HCT116 (cell line): ENCODE measurements around the gene NOX3. TPM values are rescaled to one million over a fixed set of nuclear protein-coding genes. Genes with fewer than 3 reads are reported as not detected.
"Not testable (repeated sequence)": the region's sequence is repeated elsewhere in the genome, so short reads cannot be mapped to it uniquely, and the experiment has no call there.

Source experiments
- ATAC-seq: fragments of 200-7000 bp; cut with Tn5 transposase; 2 replicates; pipeline ENCODE4 v1.9.1; 2020; ENCODE audit warnings: mild to moderate bottlenecking, moderate library complexity
- BruUV-seq: library from RNA; stranded (reverse); fragments of 400-500 nt; replicated peaks from 2 replicates; lab custom pipeline; 2021; lab: Mats Ljungman, UMichigan
- CTCF ChIA-PET: fragments of 300-600 bp; sonication (Branson Sonifier 250); formaldehyde crosslinking; loops from one replicate; lab custom pipeline; 2021; ENCODE audit warnings: antibody characterized with exemption; lab: Charles Lee
- POLR2A ChIA-PET: fragments of 300-600, 350-600 bp; sonication (Branson Sonifier 250); formaldehyde crosslinking; loops from one replicate; lab custom pipeline; 2021; ENCODE audit warnings: antibody characterized with exemption; lab: Charles Lee
- RAD21 ChIA-PET, 2 experiments: fragments of 300-600 bp; sonication (Branson Sonifier 250); formaldehyde crosslinking; loops; one replicate each; lab custom pipeline; 2023; ENCODE audit warnings: low total read pairs in 2 of 2; ENCODE audit not compliant: uncharacterized antibody in 2 of 2, unreplicated experiment in 2 of 2, low non-redundant PET in 1 of 2; lab: Charles Lee
- DNase-seq: peaks from one replicate; pipeline ENCODE4 v3.0.0-alpha.2; 2010; ENCODE audit warnings: low read depth, low spot score
- H2AFZ ChIP-seq: fragments of 200-600 bp; shearing (Covaris generic), sonication (generic); 2 replicates; pipeline ENCODE4 v1.6.1; 2017; ENCODE audit warnings: low read depth, mixed run types, mixed read lengths, antibody characterized with exemption, low read length; ENCODE audit not compliant: poor library complexity, severe bottlenecking
- H3K27ac ChIP-seq: 2 replicates; pipeline ENCODE4 v1.5.1; 2012; ENCODE audit warnings: low read depth, low read length
- H3K27me3 ChIP-seq: fragments of 200-600 bp; sonication (generic); 2 replicates; pipeline ENCODE4 v1.6.1; 2016; ENCODE audit warnings: mixed run types, low read length, mixed read lengths; ENCODE audit not compliant: insufficient read depth
- H3K36me3 ChIP-seq, 2 experiments: fragments of 200-500 bp in 1 of 2; fragments of 200-600 bp in 1 of 2; sonication (Bioruptor generic) in 1 of 2; sonication (generic) in 1 of 2; 2 replicates each; pipeline versions ENCODE4 v1.5.1 to v1.6.1; 2014 to 2016; ENCODE audit warnings: low read length in 2 of 2, inconsistent platforms in 1 of 2, mixed read lengths in 1 of 2, mixed run types in 1 of 2; ENCODE audit not compliant: insufficient read depth in 2 of 2, control insufficient read depth in 1 of 2
- H3K4me1 ChIP-seq, 2 experiments: fragments of 200-600 bp in 1 of 2; sonication (generic) in 1 of 2; 2 replicates each; pipeline versions ENCODE4 v1.5.1 to v1.6.1; 2012 to 2017; ENCODE audit warnings: low read length in 2 of 2, inconsistent platforms in 1 of 2, mild to moderate bottlenecking in 1 of 2, mixed read lengths in 1 of 2, mixed run types in 1 of 2, moderate library complexity in 1 of 2; ENCODE audit not compliant: insufficient read depth in 2 of 2, control insufficient read depth in 1 of 2
- H3K4me2 ChIP-seq: fragments of 200-600 bp; sonication (generic); 2 replicates; pipeline ENCODE4 v1.6.1; 2017; ENCODE audit warnings: mixed run types, low read length, mixed read lengths
- H3K4me3 ChIP-seq, 2 experiments: fragments of 200-600 bp in 1 of 2; sonication (generic) in 1 of 2; replicated peaks in 1 of 2; 2 replicates each; pipeline ENCODE4 v1.5.1; 2011 to 2016; ENCODE audit warnings: low read length in 2 of 2, control low read depth in 1 of 2, low read depth in 1 of 2, mild to moderate bottlenecking in 1 of 2, mixed read lengths in 1 of 2, mixed run types in 1 of 2
- H3K79me2 ChIP-seq: fragments of 200-600 bp; sonication (generic); 2 replicates; pipeline ENCODE4 v1.6.1; 2017; ENCODE audit warnings: mild to moderate bottlenecking, mixed run types, low read length, moderate library complexity, mixed read lengths; ENCODE audit not compliant: insufficient read depth
- H3K9ac ChIP-seq: fragments of 200-600 bp; sonication (generic); 2 replicates; pipeline ENCODE4 v1.6.1; 2016; ENCODE audit warnings: low read length, mixed read lengths
- H3K9me2 ChIP-seq: fragments of 200-600 bp; sonication (generic), shearing (Covaris generic); 2 replicates; pipeline ENCODE4 v1.6.1; 2017; ENCODE audit warnings: mixed run types, mild to moderate bottlenecking, moderate library complexity; ENCODE audit not compliant: insufficient read depth
- H3K9me3 ChIP-seq, 2 experiments: fragments of 200-500 bp in 1 of 2; fragments of 200-600 bp in 1 of 2; sonication (Bioruptor generic) in 1 of 2; sonication (generic) in 1 of 2; 2 replicates each; pipeline ENCODE4 v1.6.1; 2014 to 2017; ENCODE audit warnings: low read length in 2 of 2, mixed read lengths in 2 of 2, inconsistent platforms in 1 of 2, low read depth in 1 of 2, mild to moderate bottlenecking in 1 of 2, mixed run types in 1 of 2, moderate library complexity in 1 of 2; ENCODE audit not compliant: control insufficient read depth in 1 of 2, insufficient read depth in 1 of 2
- H4K20me1 ChIP-seq: fragments of 200-600 bp; sonication (generic), shearing (Covaris generic); 2 replicates; pipeline ENCODE4 v1.6.1; 2017; ENCODE audit warnings: mixed run types, mild to moderate bottlenecking, moderate library complexity; ENCODE audit not compliant: insufficient read depth
- CEBPB ChIP-seq: IDR thresholded peaks from 2 replicates; pipeline ENCODE4 v1.6.1; 2012; ENCODE audit warnings: low read depth
- EGR1 ChIP-seq: IDR thresholded peaks from 2 replicates; pipeline ENCODE4 v1.6.1; 2012; ENCODE audit warnings: low read depth
- EZH2 ChIP-seq: fragments of 200-600 bp; sonication (generic); IDR thresholded peaks from 2 replicates; pipeline ENCODE4 v1.6.1; 2017; ENCODE audit warnings: antibody characterized with exemption, mixed run types
- FOSL1 ChIP-seq: IDR thresholded peaks from 2 replicates; pipeline ENCODE4 v1.6.1; 2012; ENCODE audit warnings: low read depth
- JUND ChIP-seq: IDR thresholded peaks from 2 replicates; pipeline ENCODE4 v1.6.1; 2012
- MAX ChIP-seq: IDR thresholded peaks from 2 replicates; pipeline ENCODE4 v1.6.1; 2012
- POLR2A ChIP-seq: IDR thresholded peaks from 2 replicates; pipeline ENCODE4 v1.7.0; 2011; ENCODE audit warnings: borderline replicate concordance; ENCODE audit not compliant: insufficient read depth, insufficient read length; ENCODE audit errors: extremely low read depth
- POLR2AphosphoS5 ChIP-seq: IDR thresholded peaks from 2 replicates; pipeline ENCODE4 v1.6.1; 2011; ENCODE audit warnings: mild to moderate bottlenecking, low read depth, low read length, moderate library complexity
- RAD21 ChIP-seq: IDR thresholded peaks from 2 replicates; pipeline ENCODE4 v1.6.1; 2012; ENCODE audit warnings: low read depth, mild to moderate bottlenecking
- SP1 ChIP-seq: IDR thresholded peaks from 2 replicates; pipeline ENCODE4 v1.6.1; 2012; ENCODE audit warnings: low read depth
- SRF ChIP-seq: IDR thresholded peaks from 2 replicates; pipeline ENCODE4 v1.6.1; 2012; ENCODE audit warnings: low read depth
- TCF7L2 ChIP-seq: IDR thresholded peaks from 2 replicates; pipeline ENCODE4 v1.7.0; 2011; ENCODE audit warnings: borderline replicate concordance, inconsistent platforms; ENCODE audit not compliant: insufficient read depth, insufficient read length; ENCODE audit errors: extremely low read depth
- YY1 ChIP-seq: IDR thresholded peaks from 2 replicates; pipeline ENCODE4 v1.6.1; 2011; ENCODE audit warnings: low read length, low read depth, moderate library complexity, mild to moderate bottlenecking; ENCODE audit not compliant: insufficient replicate concordance; ENCODE audit errors: extremely low read depth
- ZFX ChIP-seq: fragments of 450-650 bp; IDR thresholded peaks from 2 replicates; pipeline ENCODE4 v1.6.1; 2017
- intact Hi-C: fragments of 100-400 bp; cut with micrococcal nuclease; formaldehyde crosslinking; loops from 2 replicates; pipeline ENCODE4 v1.10.0; 2022
- total RNA-seq: library from RNA; stranded (reverse); gene quantifications from one replicate; pipeline ENCODE4 v1.2.1, GENCODE V29; 2021; ENCODE audit not compliant: unreplicated experiment
- TF ChIP-seq, protein P1 (sequence below): IDR thresholded peaks from 2 replicates; pipeline ENCODE4 v1.6.1; 2012; ENCODE audit warnings: low read depth
- TF ChIP-seq, protein P2 (sequence below), 3 experiments: fragments of 200-600 bp in 1 of 3; sonication (generic) in 1 of 3; IDR thresholded peaks in 2 of 3; conservative IDR thresholded peaks in 1 of 3; 2 replicates each; pipeline ENCODE4 v1.5.1; 2012 to 2017; ENCODE audit warnings: low read depth in 2 of 3, low read length in 2 of 3, antibody characterized with exemption in 1 of 3, borderline replicate concordance in 1 of 3, control low read depth in 1 of 3, mild to moderate bottlenecking in 1 of 3, mixed read lengths in 1 of 3, mixed run types in 1 of 3, moderate library complexity in 1 of 3; ENCODE audit not compliant: insufficient read depth in 1 of 3
- TF ChIP-seq, protein P3 (sequence below): IDR thresholded peaks from 2 replicates; pipeline ENCODE4 v1.6.1; 2012

NOX3 gene
- total RNA-seq, 1 experiment from 2014 or later, result not detected

- RAD21 ChIA-PET, result no interaction called here
- BruUV-seq, result no TSS peak
- no peak for ATAC-seq
- Histone ChIP-seq H3K4me1 (no peaks in the 10 kb centered on the region), H3K27me3 (no peaks in the 10 kb centered on the region), H3K4me2 (no peak overlapping the region), H3K4me3 (no peak overlapping the region), H3K9me3 (no peaks in the 10 kb centered on the region), H3K36me3 (no peaks in the 10 kb centered on the region), H4K20me1 (no peaks in the 10 kb centered on the region), H3K9me2 (no peaks in the 10 kb centered on the region), H3K9ac (no peak overlapping the region), H3K79me2 (no peaks in the 10 kb centered on the region), H2AFZ (no peak overlapping the region), H3K27ac (no peak overlapping the region)
- CTCF ChIA-PET, result no interaction called here
- intact Hi-C loops, result no loop called here
- POLR2A ChIA-PET, result no interaction called here
- no peak for DNase-seq
- no peak for TF ChIP-seq EZH2
- no peak for TF ChIP-seq RAD21
- TF ChIP-seq YY1, result no peak
- TF ChIP-seq SP1, result no peak
- TF ChIP-seq CEBPB, result no peak
- TF ChIP-seq, protein P1, sequence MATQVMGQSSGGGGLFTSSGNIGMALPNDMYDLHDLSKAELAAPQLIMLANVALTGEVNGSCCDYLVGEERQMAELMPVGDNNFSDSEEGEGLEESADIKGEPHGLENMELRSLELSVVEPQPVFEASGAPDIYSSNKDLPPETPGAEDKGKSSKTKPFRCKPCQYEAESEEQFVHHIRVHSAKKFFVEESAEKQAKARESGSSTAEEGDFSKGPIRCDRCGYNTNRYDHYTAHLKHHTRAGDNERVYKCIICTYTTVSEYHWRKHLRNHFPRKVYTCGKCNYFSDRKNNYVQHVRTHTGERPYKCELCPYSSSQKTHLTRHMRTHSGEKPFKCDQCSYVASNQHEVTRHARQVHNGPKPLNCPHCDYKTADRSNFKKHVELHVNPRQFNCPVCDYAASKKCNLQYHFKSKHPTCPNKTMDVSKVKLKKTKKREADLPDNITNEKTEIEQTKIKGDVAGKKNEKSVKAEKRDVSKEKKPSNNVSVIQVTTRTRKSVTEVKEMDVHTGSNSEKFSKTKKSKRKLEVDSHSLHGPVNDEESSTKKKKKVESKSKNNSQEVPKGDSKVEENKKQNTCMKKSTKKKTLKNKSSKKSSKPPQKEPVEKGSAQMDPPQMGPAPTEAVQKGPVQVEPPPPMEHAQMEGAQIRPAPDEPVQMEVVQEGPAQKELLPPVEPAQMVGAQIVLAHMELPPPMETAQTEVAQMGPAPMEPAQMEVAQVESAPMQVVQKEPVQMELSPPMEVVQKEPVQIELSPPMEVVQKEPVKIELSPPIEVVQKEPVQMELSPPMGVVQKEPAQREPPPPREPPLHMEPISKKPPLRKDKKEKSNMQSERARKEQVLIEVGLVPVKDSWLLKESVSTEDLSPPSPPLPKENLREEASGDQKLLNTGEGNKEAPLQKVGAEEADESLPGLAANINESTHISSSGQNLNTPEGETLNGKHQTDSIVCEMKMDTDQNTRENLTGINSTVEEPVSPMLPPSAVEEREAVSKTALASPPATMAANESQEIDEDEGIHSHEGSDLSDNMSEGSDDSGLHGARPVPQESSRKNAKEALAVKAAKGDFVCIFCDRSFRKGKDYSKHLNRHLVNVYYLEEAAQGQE, result no peak
- no peak for TF ChIP-seq EGR1
- no peak for TF ChIP-seq TCF7L2
- TF ChIP-seq POLR2A, result no peak
- TF ChIP-seq POLR2AphosphoS5, result no peak
- TF ChIP-seq, protein P2, sequence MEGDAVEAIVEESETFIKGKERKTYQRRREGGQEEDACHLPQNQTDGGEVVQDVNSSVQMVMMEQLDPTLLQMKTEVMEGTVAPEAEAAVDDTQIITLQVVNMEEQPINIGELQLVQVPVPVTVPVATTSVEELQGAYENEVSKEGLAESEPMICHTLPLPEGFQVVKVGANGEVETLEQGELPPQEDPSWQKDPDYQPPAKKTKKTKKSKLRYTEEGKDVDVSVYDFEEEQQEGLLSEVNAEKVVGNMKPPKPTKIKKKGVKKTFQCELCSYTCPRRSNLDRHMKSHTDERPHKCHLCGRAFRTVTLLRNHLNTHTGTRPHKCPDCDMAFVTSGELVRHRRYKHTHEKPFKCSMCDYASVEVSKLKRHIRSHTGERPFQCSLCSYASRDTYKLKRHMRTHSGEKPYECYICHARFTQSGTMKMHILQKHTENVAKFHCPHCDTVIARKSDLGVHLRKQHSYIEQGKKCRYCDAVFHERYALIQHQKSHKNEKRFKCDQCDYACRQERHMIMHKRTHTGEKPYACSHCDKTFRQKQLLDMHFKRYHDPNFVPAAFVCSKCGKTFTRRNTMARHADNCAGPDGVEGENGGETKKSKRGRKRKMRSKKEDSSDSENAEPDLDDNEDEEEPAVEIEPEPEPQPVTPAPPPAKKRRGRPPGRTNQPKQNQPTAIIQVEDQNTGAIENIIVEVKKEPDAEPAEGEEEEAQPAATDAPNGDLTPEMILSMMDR (IDR thresholded peaks at IDR 0.05 in 2 of 3, conservative IDR thresholded peaks at IDR 0.05 in 1 of 3; ENCODE audit: borderline replicate concordance in 1 of 3, insufficient read depth in 1 of 3, low read depth in 2 of 3, low read length in 2 of 3), result no peak
- TF ChIP-seq SRF, result no peak
- no peak for TF ChIP-seq MAX
- no peak for TF ChIP-seq FOSL1
- no peak for TF ChIP-seq JUND
- TF ChIP-seq, protein P3, sequence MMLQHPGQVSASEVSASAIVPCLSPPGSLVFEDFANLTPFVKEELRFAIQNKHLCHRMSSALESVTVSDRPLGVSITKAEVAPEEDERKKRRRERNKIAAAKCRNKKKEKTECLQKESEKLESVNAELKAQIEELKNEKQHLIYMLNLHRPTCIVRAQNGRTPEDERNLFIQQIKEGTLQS, result no peak
- no peak for TF ChIP-seq ZFX
Measured at GRCh38 chr6:155364844-155365437, 90.7 kb downstream of the NOX3 start.

DNA sequence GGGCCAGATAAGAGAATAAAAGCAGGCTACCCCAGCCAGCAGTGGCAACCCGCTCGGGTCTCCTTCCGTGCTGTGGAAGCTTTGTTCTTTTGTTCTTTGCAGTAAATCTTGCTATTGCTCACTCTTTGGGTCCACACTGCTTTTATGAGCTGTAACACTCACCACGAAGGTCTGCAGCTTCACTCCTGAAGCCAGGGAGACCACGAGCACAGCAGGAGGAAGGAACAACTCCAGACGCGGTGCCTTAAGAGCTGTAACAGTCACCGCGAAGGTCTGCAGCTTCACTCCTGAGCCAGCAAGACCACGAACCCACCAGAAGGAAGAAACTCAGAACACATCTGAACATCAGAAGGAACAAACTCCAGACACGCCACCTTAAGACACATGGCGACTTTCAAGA, 91.6 kb downstream of the NOX3 start:
- BruUV-seq, result not testable (repeated sequence)

More for the DNA sequence above, 91.6 kb downstream of the NOX3 start:
- H3K27me3 ChIP-seq, H3K36me3 ChIP-seq, H3K27ac ChIP-seq, DNase-seq, RAD21 ChIA-PET, H3K9me3 ChIP-seq, ATAC-seq, POLR2A ChIA-PET, H2AFZ ChIP-seq, H3K4me1 ChIP-seq, intact Hi-C loops, H3K4me2 ChIP-seq, H4K20me1 ChIP-seq, H3K9me2 ChIP-seq, H3K9ac ChIP-seq, H3K4me3 ChIP-seq, CTCF ChIA-PET, H3K79me2 ChIP-seq: not testable (repeated sequence)
